OCI-LY7 (cell line): ENCODE results near the gene EFNA5. TPM values are rescaled to one million over a fixed set of nuclear protein-coding genes. Genes with fewer than 3 reads are reported as not detected.

Source experiments
- BruUV-seq: library from RNA; stranded (reverse); fragments of 400-500 nt; replicated peaks from 2 replicates; lab custom pipeline; 2021; lab: Mats Ljungman, UMichigan
- CTCF ChIA-PET: fragments of 300-600 bp; sonication (Branson Sonifier 250); formaldehyde crosslinking; loops from one replicate; lab custom pipeline; 2022; ENCODE audit warnings: antibody characterized with exemption; ENCODE audit not compliant: unreplicated experiment; lab: Charles Lee
- POLR2A ChIA-PET: fragments of 300-600 bp; sonication (Branson Sonifier 250); formaldehyde crosslinking; loops from one replicate; lab custom pipeline; 2022; ENCODE audit warnings: antibody characterized with exemption; lab: Charles Lee
- DNase-seq: peaks from one replicate; pipeline ENCODE4 v3.0.0-alpha.2; 2015; ENCODE audit warnings: low spot score
- H2AFZ ChIP-seq: fragments of 200-600 bp; sonication (generic), shearing (Covaris generic); 2 replicates; pipeline ENCODE4 v1.6.1; 2014; ENCODE audit warnings: mild to moderate bottlenecking, antibody characterized with exemption, low read length, moderate library complexity
- H3K27ac ChIP-seq: fragments of 200-600 bp; sonication (generic); 2 replicates; pipeline ENCODE4 v1.5.1; 2014; ENCODE audit warnings: mixed run types, low read depth, mild to moderate bottlenecking, moderate library complexity, low read length, inconsistent platforms; ENCODE audit not compliant: poor library complexity, severe bottlenecking
- H3K36me3 ChIP-seq: fragments of 200-600 bp; sonication (generic); 2 replicates; pipeline ENCODE4 v1.6.1; 2014; ENCODE audit warnings: mild to moderate bottlenecking, antibody characterized with exemption, low read length, moderate library complexity, mixed read lengths; ENCODE audit not compliant: insufficient read depth
- H3K4me1 ChIP-seq: fragments of 200-600 bp; sonication (generic); 2 replicates; pipeline ENCODE4 v1.5.1; 2014; ENCODE audit warnings: mild to moderate bottlenecking, low read length; ENCODE audit not compliant: insufficient read depth, poor library complexity, severe bottlenecking
- H3K4me2 ChIP-seq: fragments of 200-600 bp; sonication (generic); 2 replicates; pipeline ENCODE4 v1.6.1; 2014; ENCODE audit warnings: mild to moderate bottlenecking, low read length
- H3K4me3 ChIP-seq: fragments of 200-600 bp; sonication (generic); 2 replicates; pipeline ENCODE4 v1.5.1; 2014; ENCODE audit warnings: mild to moderate bottlenecking, low read depth, low read length; ENCODE audit not compliant: poor library complexity, severe bottlenecking
- H3K79me2 ChIP-seq: fragments of 200-600 bp; sonication (generic); 2 replicates; pipeline ENCODE4 v1.6.1; 2016; ENCODE audit warnings: low read depth, mild to moderate bottlenecking, low read length, moderate library complexity, mixed read lengths; ENCODE audit not compliant: insufficient read depth
- H3K9me2 ChIP-seq: fragments of 200-600 bp; sonication (generic); 2 replicates; pipeline ENCODE4 v1.6.1; 2016; ENCODE audit warnings: mild to moderate bottlenecking, low read length, mixed read lengths; ENCODE audit not compliant: insufficient read depth
- H3K9me3 ChIP-seq: fragments of 200-600 bp; sonication (generic); 2 replicates; pipeline ENCODE4 v1.6.1; 2014; ENCODE audit warnings: mild to moderate bottlenecking, mixed run types, low read length, mixed read lengths
- H4K20me1 ChIP-seq: fragments of 200-600 bp; sonication (generic); 2 replicates; pipeline ENCODE4 v1.6.1; 2014; ENCODE audit warnings: mild to moderate bottlenecking, antibody characterized with exemption, low read length, moderate library complexity, mixed read lengths; ENCODE audit not compliant: insufficient read depth
- CTCF ChIP-seq: fragments of 200-600 bp; sonication (generic); conservative IDR thresholded peaks from 2 replicates; pipeline ENCODE4 v1.5.1; 2014; ENCODE audit warnings: mild to moderate bottlenecking, antibody characterized with exemption, low read length, moderate library complexity, mixed read lengths
- EZH2phosphoT487 ChIP-seq: fragments of 200-600 bp; sonication (generic); IDR thresholded peaks from 2 replicates; pipeline ENCODE4 v1.6.1; 2018; ENCODE audit warnings: low read depth, borderline replicate concordance, mild to moderate bottlenecking, mixed run types, antibody characterized with exemption, low read length, moderate library complexity, mixed read lengths
- intact Hi-C: fragments of 100-400 bp; cut with micrococcal nuclease; formaldehyde crosslinking; loops from one replicate; pipeline ENCODE4 v1.10.0; 2022; ENCODE audit not compliant: unreplicated experiment
- total RNA-seq, 2 experiments: library from RNA; depleted of rRNA in 1 of 2; stranded (reverse); fragments of >200 nt in 1 of 2; shearing (Covaris generic) in 1 of 2; gene quantifications; 2 replicates each; pipeline ENCODE4 v1.2.3, GENCODE V29; 2014 to 2022

Gene EFNA5
- total RNA-seq, 2 experiments from 2014 or later, result 2.1 to 3.1 TPM

DNA sequence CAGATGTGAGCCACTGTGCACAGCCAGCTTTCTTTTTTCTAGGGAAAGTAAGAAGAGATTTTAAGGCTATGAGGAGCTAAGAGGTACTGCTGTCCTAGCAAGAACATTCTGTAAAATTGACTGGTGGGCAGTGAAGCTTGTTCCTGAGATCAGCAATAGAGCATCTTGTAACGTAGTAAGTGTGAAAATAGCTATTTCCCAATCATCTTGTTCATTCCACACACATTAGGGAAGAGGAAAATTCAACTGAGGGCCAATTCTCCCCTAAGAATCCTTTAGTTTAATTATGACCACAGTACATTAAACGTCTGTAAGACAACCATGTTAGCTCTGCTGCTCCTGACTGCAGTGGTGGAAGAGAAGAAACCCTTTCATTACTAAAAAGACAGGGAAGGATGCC lies 246.2 kb downstream of the EFNA5 start:
- H3K79me2 ChIP-seq, result no peaks in the 10 kb centered on the region
- ChIA-PET POLR2A (interaction anchor here (0.6 to 8.1 kb wide), 14 partner anchors 9 to 168 kb away, joined by 3 to 63 read pairs (median 4); no protein-coding TSS in a partner anchor), CTCF (interaction anchor here (0.7 to 1.2 kb wide), 2 partner anchors 13 to 24 kb away, joined by 3 read pairs; no protein-coding TSS in a partner anchor)
- no peak overlapping the region for H3K4me3 ChIP-seq
- no TSS peak for BruUV-seq
- no peak overlapping the region; the same call in 1 of the 2 replicates for H2AFZ ChIP-seq
- no peak overlapping the region for H3K27ac ChIP-seq
- intact Hi-C loops, result no loop called here
- no peaks in the 10 kb centered on the region for H4K20me1 ChIP-seq
- no peak for TF ChIP-seq CTCF
- no peak for TF ChIP-seq EZH2phosphoT487
- H3K9me2 ChIP-seq, result no peaks in the 10 kb centered on the region
- DNase-seq, result no peak
- H3K36me3 ChIP-seq, result no peaks in the 10 kb centered on the region
- no peaks in the 10 kb centered on the region for H3K9me3 ChIP-seq
- peaks cover 25% of the 10 kb centered on the region for H3K4me1 ChIP-seq
- no peak overlapping the region for H3K4me2 ChIP-seq

DNA sequence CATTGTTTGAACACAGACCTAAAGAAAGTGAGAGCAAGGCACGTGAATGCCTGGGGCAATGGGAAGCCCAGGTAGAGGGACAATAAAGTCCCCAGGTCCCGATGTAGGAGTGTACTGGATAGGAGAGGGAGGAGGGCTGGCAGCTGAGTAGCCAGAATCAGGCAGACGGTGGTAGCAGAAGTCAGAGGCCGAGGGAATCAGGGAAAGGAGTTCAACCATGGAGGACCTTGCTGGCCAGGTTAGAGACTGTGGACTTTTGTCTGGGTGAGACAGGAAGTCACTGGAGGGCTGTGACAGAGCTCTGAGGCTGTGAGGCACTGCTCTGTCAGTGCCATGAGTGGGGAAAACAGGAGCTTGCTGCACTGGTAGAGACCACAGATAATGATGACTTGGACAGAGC lies 248.2 kb downstream of the EFNA5 start:
- no peaks in the 10 kb centered on the region for H3K36me3 ChIP-seq
- H3K79me2 ChIP-seq, result no peaks in the 10 kb centered on the region
- H2AFZ ChIP-seq, result peak overlapping the region; percentile 44
- intact Hi-C loops, result no loop called here
- H3K4me1 ChIP-seq, result peaks cover 37% of the 10 kb centered on the region
- H3K9me3 ChIP-seq, result no peaks in the 10 kb centered on the region
- BruUV-seq, result no TSS peak
- no peaks in the 10 kb centered on the region for H3K9me2 ChIP-seq
- CTCF ChIA-PET, result no interaction called here
- H4K20me1 ChIP-seq, result no peaks in the 10 kb centered on the region
- H3K4me2 ChIP-seq, result no peak overlapping the region
- POLR2A ChIA-PET, result interaction anchor here (0.5 to 8.1 kb wide), 10 partner anchors 9 to 120 kb away, joined by 3 to 63 read pairs (median 7); no protein-coding TSS in a partner anchor
- H3K4me3 ChIP-seq, result no peak overlapping the region
- TF ChIP-seq EZH2phosphoT487, result no peak
- no peak for TF ChIP-seq CTCF
- peak; percentile 17 for DNase-seq
- no peak overlapping the region for H3K27ac ChIP-seq

- no peak overlapping the region for H3K27ac ChIP-seq
- peaks cover 39% of the 10 kb centered on the region for H3K4me1 ChIP-seq
- H3K4me2 ChIP-seq, result no peak overlapping the region
- no peaks in the 10 kb centered on the region for H3K36me3 ChIP-seq
- H3K4me3 ChIP-seq, result no peak overlapping the region
- TF ChIP-seq CTCF (no peak), EZH2phosphoT487 (no peak)
- intact Hi-C loops, result no loop called here
- H3K9me2 ChIP-seq, result no peaks in the 10 kb centered on the region
- no TSS peak for BruUV-seq
- no peaks in the 10 kb centered on the region for H3K79me2 ChIP-seq
- ChIA-PET POLR2A (no interaction called here), CTCF (no interaction called here)
- H2AFZ ChIP-seq, result peak overlapping the region; percentile 74
- no peaks in the 10 kb centered on the region for H4K20me1 ChIP-seq
- DNase-seq, result no peak
- H3K9me3 ChIP-seq, result no peaks in the 10 kb centered on the region
Observed at GRCh38 chr5:107419498-107419897, 251.2 kb downstream of the EFNA5 start.
